NCI-H345 treated with DMSO at 0.1 percent for 48 hours (cell line): ENCODE results near the gene NUDC.
"Not testable (repeated sequence)": the region's sequence is repeated elsewhere in the genome, so short reads cannot be mapped to it uniquely, and the experiment has no call there.

Experiments
- DNase-seq: peaks from one replicate; lab custom pipeline; 2025; ENCODE audit not compliant: unreplicated experiment; lab: John Stamatoyannopoulos, UW

Gene NUDC

GRCh38 chr1:26989403-26990109 is 68.0 kb downstream of the NUDC start:
- not testable (repeated sequence) for DNase-seq

- DNase-seq = no peak
Observed at GRCh38 chr1:26991310-26992116, 70.0 kb downstream of the NUDC start.

- peak; percentile 66 for DNase-seq
Observed at GRCh38 chr1:26993237-26994019, 71.9 kb downstream of the NUDC start, which contains the start of gene TRNP1. Gene TRNP1 (plus strand): TSS chr1:26993692. CDS start chr1:26993787, 95 bp downstream.

GRCh38 chr1:26994020-26994786 is 72.7 kb downstream of the NUDC start:
- no peak for DNase-seq

GRCh38 chr1:26994787-26995517 is 73.4 kb downstream of the NUDC start:
- DNase-seq = no peak

- DNase-seq = no peak
Observed at GRCh38 chr1:26996024-26996423, 74.5 kb downstream of the NUDC start.
